Endothelial cell of hepatic sinusoid (primary cell): ENCODE results near the gene CCDC40.

Experiments
- in situ Hi-C: cut with HindIII; loops from 2 replicates; pipeline ENCODE4 v1.10.0; 2017; ENCODE audit warnings: low sequenced_read_pairs

Gene CCDC40

DNA sequence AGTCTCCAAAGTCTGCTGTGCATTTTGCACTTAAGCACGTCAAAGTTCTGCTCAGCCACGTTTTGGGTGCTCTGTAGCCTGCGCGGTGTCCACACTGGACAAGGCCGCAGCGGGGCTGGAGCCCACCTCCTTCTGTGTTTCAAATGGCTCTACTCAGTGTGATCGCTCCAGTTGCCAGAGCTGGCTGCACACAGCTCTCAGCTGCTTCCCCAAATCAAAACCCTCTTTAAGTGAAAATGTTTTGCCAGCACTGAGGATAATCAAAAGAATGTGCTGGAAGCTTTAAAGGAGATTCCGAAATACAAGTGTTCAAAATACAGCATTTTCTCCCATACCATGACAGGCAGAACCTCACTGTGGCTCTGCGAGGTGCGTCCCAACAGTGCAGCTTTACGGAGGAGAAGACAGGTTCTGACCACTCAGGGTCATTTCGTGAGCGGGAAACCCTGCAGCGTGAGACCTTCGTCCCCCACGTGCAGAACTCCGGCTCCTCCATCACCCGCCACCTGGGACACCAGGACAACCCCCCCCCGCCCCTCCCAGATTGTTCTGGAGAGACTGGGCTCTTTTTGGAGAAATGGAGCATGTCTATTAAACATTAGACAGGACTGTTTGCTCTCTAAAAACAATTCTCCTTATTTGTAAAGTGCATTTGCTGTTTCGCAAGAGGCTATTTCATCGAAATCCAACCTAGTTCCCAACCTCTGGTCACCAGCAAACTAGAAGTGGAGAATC lies 17.4 kb upstream of the CCDC40 start:
- in situ Hi-C loops = no loop called here

DNA sequence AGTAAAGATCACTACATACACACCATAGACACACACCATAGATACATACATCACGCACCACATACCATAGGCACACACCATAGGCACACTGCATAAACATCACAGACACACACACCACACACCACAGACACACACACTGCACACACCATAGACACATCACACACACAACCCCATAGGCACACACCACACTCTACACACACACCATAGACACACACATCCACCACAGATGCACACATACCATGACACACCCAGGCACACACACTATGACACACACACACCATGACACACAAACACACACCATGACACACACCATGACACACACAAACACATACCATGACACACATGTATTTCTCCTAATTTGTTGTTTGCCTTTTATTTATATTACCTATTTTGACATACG lies 14.8 kb upstream of the CCDC40 start:
- in situ Hi-C loops = no loop called here

DNA sequence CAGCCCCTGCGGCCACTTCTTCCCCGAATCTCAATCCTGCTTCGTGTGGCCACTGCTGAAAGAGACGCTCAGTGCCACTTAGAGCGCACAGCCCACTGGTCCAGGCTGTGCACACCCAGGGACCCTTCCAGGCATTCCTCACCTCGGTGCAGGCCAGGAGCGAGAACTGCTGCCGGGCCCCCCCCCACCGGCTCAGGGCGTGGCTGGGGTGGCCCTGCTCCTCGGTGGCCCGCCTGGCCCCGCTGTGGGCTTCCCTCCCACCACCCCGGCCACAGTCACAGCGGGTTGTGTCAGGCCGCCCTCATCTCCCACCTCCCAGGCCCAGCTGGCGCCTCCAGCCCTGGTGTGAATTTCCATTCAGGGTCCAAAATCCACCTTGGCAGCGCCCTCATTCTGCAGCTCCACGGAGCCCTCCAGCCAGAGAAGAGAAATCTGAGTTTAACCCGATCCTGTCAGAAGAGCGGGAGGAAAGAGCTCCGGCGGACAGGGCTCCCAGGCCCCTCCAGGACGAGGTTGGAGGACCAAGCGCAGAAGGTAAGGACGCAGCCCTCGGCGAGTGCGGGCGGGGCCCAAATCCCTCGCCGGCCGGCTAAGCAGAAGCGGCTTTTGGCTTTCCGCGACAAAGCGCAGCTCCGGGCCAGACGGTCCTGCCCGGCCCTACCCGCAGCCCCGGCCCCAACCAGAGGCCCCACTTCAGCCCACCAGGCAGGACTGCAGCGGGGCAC lies 12.8 kb upstream of the CCDC40 start:
- in situ Hi-C loops = no loop called here

DNA sequence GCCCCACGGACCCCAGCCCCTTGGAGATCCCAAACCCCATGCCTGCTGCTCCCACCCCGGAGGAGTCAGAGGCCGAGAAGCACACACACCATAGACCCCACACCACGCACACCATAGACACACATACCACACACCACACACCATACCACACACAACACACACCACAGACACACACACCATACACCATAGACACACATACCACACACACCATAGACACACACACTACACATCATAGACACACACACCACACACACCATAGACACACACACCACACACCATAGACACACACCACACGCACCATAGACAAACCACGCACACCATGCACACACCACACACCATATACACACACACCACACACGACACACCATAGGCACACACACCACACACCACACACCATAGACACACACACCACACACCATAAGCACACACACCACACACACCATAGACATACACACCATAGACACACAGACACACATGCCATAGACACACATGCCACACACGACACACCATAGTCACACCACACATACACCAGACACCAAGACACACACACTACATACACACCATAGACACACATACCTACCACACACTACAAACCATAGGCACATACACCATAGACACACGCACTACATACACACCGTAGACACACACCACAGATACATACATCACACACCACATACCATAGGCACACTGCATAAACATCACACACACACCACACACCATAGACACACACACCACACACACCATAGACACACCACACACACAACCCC lies 12.1 kb upstream of the CCDC40 start:
- in situ Hi-C loops = no loop called here

DNA sequence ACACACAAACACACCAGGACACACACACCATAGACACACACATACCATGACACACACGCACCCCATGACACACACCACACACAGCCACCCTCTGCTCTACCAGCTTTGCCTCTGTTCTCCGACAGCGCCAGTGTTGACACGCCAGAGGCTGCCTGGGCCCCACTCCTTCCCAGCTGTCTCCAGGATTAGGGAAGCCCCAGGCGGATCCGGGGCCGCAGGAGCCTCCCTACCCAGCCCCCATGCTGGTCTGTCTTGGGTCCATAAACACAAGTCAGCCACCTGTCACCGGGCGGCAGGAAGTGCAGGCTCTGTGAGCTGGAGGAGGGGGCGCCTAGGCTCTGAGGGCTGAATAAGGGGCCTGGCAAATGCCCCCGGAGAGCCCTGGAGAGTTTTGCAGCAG lies 11.3 kb upstream of the CCDC40 start:
- in situ Hi-C loops = no loop called here

DNA sequence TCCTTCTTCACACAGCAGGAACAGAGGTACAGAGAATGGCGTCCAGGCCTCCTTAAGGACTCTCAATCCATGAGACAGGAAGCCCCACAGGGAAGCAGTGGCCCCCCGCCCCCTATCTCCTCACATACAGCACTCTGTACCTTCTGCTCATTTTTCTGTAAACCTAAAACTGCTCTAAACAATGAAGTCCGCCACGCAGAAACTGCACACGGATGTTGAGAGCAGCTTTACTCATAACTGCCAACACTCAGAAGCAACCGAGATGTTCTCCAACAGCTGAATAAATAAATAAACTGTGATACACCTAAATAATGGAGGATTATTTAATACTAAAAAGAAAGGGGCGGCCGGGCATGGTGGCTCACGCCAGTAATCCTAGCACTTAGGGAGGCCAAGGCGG lies 10.6 kb upstream of the CCDC40 start:
- in situ Hi-C loops = no loop called here

GRCh38 chr17:80026359-80027042 lies 9.9 kb upstream of the CCDC40 start:
- in situ Hi-C loops = no loop called here

DNA sequence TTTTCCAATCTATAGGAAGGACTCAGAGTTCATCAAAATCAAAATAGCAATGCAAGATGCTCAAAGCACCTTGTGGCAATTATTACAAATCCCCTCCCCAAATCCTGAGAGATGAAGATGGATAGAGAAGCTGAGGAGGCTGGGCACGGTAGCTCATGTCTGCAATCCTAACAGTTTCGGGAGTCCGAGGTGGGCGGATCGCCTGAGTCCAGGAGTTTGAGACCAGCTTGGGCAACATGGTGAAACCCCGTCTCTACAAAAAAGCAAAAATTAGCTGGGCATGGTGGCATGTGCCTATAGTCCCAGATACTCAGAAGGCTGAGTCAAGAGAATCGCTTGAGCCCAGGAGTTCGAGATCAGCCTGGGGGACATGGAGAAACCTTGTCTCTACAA lies 9.4 kb upstream of the CCDC40 start:
- in situ Hi-C loops = no loop called here

- in situ Hi-C loops = no loop called here
These were observed 8.4 kb upstream of the CCDC40 start for GRCh38 chr17:80028030-80028429.

DNA sequence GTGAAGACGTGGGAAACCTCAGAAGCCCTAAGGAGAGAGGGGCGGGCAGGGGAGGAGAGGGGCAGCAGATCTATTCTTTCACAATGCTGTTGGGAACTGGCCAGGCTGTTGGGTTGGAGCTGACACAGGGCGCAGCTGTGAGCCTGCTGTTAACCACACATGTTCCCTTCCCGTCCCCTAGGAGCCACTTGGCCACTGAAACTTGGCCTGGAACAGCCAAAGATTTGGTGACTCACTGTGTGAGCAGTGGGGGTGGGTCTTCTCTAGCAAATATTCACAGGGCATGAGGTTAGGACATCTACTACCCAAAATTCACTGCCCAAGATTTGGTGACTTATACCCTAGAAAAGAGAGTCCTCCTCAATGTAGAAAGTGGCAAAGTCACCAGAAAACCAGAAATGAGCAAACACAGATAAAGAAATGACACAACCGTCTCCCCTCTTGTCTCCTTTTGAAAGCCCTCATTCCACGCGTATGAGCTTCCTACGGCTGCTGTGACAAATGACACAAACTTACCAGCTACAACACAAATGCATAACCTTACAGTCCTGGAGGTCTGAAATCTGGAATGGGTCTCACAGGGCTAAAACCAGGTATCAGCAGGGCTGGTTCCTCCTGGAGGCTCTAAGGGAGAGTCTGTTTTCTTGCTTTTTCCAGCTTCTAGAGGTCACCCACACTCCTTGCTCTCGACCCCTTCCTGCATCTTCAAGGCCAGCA lies 7.0 kb upstream of the CCDC40 start:
- in situ Hi-C loops = no loop called here

DNA sequence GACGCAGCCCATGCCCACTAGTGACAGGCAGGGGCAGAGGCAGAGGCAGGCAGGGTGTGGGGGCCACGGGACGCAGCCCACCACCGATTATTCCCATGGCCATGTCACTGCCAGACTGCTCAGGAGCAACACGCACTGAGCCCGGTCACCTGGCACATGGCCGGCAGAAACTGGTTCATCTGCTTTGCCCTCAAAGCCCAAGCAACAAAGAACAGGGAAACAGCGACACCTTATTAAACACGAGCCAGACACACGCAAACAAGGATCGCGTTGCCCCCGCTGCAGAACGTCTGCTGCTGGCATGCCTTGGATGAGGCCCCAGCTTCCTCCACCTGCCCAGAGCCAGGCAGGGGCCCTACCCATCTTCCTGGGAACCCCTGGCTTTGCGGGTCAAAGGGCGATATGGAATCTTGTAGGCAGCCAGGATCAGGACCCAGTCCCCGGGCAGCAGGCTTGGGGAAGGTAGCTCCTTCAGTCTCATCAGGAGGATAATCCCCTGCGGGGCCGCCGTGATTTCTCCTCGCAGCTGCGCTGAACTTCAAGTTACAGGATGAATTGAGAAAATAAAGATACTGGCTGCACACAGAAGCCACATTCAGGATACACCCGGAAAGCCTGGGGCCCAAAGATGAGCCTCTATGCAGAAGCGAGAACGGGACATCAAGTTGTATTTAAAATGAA lies 5.6 kb upstream of the CCDC40 start:
- in situ Hi-C loops = no loop called here

DNA sequence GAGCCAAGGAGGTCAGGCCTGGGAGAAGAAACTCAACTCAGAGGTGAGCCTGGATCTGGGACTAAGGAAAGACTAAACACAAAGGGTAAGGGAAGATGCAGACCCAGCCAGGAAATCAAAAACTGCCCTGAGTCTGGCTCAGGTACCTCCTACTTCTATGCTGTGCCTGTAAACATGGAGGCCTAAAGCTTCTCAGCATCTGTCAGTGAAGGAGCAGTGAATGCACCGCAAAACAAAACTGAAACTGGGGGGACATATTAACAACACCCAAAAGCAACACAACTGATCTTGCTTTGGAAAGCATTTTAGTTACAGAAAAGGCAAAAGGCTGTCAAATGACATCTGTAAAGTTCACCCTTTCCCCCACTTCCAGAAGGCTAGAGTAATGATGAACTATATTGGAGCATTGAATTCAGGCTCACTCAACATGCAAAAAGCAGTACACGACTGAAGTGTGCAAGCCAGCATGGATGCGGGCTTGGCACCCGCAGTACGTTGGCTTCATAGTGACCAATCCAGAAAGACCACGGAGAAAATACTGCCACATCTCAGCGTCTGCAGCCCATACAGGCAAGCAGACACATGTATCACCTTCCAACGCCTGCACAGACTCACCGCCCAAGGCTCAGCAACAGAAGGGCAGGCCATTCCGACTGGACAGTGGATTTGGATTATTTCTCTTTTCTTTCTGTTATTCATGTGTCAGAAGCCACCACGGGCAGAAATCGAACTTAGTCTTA lies 4.6 kb upstream of the CCDC40 start:
- in situ Hi-C loops = no loop called here

GRCh38 chr17:80032614-80033171 lies 3.7 kb upstream of the CCDC40 start:
- in situ Hi-C loops = no loop called here

- in situ Hi-C loops = no loop called here
These were observed 2.6 kb upstream of the CCDC40 start for GRCh38 chr17:80033840-80034239.

DNA sequence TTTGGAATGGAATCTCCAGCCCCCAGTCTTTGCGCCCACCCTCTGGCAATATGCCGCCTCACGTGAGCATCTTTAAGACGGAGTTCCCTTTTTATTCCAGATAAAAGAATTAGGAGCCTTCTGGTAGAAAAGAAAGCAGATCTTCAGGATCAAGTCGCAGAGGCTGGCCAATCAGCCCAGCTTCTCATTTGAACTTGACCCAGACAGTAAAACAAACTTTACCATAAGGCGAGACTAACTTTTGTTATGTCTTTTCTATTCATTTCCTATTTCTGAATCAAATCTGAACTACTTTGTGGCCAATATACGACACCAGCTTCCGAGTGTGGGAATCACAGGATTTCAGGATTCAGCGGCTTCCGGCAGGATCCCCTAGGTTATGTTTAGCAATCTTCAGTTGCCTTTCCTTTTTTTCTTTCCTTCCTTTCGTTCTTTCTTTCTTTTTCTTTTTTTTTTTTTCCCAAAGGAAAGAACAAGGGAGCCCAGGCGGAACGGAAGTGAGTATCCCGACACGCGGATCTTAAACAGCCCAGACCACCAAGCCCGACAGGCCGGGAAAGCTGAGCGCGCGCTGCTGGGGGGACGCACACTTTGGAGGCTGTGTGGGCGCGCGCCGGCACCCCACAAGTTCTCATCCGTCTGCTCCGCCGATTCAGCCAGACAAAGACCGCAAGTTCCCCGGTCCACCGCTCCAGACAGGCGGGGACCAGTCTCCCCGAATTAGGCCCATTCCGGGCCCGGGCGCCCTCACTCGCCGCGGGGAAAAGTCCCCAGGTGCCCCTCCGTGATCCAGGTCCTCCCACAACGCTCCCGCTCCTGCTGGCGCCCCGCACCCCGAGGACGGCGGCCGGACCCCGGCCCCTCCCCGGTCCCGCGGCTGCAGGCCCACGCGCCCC lies 1.4 kb upstream of the CCDC40 start:
- in situ Hi-C loops = no loop called here

- in situ Hi-C loops = no loop called here
These were observed 830 bp upstream of the CCDC40 start, which contains the start of gene TBC1D16 for GRCh38 chr17:80035687-80035936. TSS of gene TBC1D16 (minus strand) at chr17:80035872. CDS start at chr17:80013547, 22,325 bp downstream.

GRCh38 chr17:80036715-80037477 lies 454 bp downstream of the CCDC40 start:
- in situ Hi-C loops = no loop called here

DNA sequence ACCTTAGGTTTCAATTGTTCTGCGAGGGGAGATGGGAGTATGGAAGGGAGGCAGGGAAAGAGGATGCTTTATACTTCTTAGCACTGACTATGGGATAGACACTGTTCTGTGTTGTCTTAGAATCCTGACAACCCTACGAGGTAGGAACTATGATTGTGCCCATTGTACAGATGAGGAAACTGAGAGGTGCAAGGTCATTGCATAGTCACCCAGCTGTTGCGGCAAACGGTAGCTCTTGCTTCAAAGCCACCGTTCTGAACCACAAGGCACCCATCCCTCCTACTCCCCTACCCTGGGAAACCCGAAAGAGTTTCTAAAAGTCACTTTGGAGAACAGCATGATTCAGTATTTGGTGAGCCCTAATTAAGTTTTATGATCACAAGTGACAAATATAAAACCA lies 7.5 kb downstream of the CCDC40 start:
- in situ Hi-C loops = no loop called here
